Suprapubic skin (tissue), 4 donors: Measurements from ENCODE around the gene MS4A15.

Source experiments
- CTCF ChIP-seq, 2 donors: fragments of 200-600 bp in 1 of 2; fragments of 450-650 bp in 1 of 2; sonication (generic) in 1 of 2; IDR thresholded peaks; one replicate each; pipeline ENCODE4 v1.5.1; 2016 to 2019; ENCODE audit warnings: antibody characterized with exemption in 2 of 2, mild to moderate bottlenecking in 1 of 2, moderate library complexity in 1 of 2
- POLR2A ChIP-seq, 2 donors: fragments of 450-650 bp; IDR thresholded peaks; one replicate each; pipeline ENCODE4 v1.6.1; 2017; ENCODE audit warnings: antibody characterized with exemption in 2 of 2, mild to moderate bottlenecking in 2 of 2, moderate library complexity in 2 of 2
- POLR2AphosphoS5 ChIP-seq, 3 donors: sonication (generic); formaldehyde crosslinking; IDR thresholded peaks; one replicate each; pipeline ENCODE4 v1.6.1; 2017; ENCODE audit warnings: antibody characterized with exemption in 3 of 3

DNA sequence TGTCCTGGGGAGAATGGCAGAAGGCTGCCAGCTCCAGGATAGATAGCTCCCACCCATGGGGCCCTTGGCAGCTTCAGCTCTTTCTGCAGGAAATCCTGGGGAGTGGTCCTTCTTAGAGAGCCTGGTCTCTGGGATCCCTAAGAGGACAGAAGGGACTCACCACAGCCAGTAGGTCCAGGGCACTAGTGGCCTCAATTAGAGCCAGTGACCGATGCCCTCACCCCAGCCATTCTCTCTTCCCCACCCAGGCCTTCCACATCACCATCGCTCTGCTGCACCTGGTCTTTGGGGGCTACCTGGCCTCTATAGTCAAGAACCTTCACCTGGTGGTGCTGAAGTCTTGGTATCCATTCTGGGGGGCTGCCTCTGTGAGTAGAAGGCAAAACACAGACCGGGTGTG lies 34.1 kb downstream of the MS4A15 start:
- TF ChIP-seq CTCF (IDR thresholded peaks at IDR 0.05), result no peak
- no peak for TF ChIP-seq POLR2A (IDR thresholded peaks at IDR 0.05)
- TF ChIP-seq POLR2AphosphoS5 (IDR thresholded peaks at IDR 0.05), result no peak
